KMS-11 (cell line): ENCODE results near the gene PRKD1.
"Not testable (repeated sequence)": the region's sequence is repeated elsewhere in the genome, so short reads cannot be mapped to it uniquely, and the experiment has no call there.

Experiments
- H2AFZ ChIP-seq: fragments of 200-600 bp; sonication (generic); 2 replicates; pipeline ENCODE4 v1.6.1; 2016; ENCODE audit warnings: antibody characterized with exemption, mixed run types, low read depth
- H3K27ac ChIP-seq: fragments of 200-600 bp; sonication (generic); 2 replicates; pipeline ENCODE4 v1.6.1; 2016; ENCODE audit warnings: mild to moderate bottlenecking, mixed run types
- H3K27me3 ChIP-seq: fragments of 200-600 bp; sonication (generic); 2 replicates; pipeline ENCODE4 v1.6.1; 2017; ENCODE audit warnings: mild to moderate bottlenecking, low read depth, mixed run types, moderate library complexity; ENCODE audit not compliant: insufficient read depth
- H3K36me3 ChIP-seq: fragments of 200-600 bp; sonication (generic); 2 replicates; pipeline ENCODE4 v1.6.1; 2017; ENCODE audit warnings: mild to moderate bottlenecking, mixed run types; ENCODE audit not compliant: insufficient read depth
- H3K4me1 ChIP-seq: fragments of 200-600 bp; sonication (generic); 2 replicates; pipeline ENCODE4 v1.6.1; 2016; ENCODE audit warnings: mild to moderate bottlenecking, low read depth, mixed run types; ENCODE audit not compliant: poor library complexity, severe bottlenecking
- H3K4me2 ChIP-seq: fragments of 200-600 bp; sonication (generic); 2 replicates; pipeline ENCODE4 v1.7.0; 2016; ENCODE audit warnings: mild to moderate bottlenecking, mixed run types
- H3K4me3 ChIP-seq: fragments of 200-600 bp; sonication (generic); IDR thresholded peaks from 2 replicates; pipeline ENCODE4 v1.6.1; 2017; ENCODE audit warnings: low read depth, low read length, mixed read lengths; ENCODE audit not compliant: insufficient read depth
- H3K79me2 ChIP-seq: fragments of 200-600 bp; sonication (generic); 2 replicates; pipeline ENCODE4 v1.6.1; 2016; ENCODE audit warnings: low read depth, mixed run types; ENCODE audit not compliant: insufficient read depth
- H3K9ac ChIP-seq: fragments of 200-600 bp; sonication (generic); 2 replicates; pipeline ENCODE4 v1.6.1; 2016; ENCODE audit warnings: mild to moderate bottlenecking, mixed run types
- H4K20me1 ChIP-seq: fragments of 200-600 bp; sonication (generic); 2 replicates; pipeline ENCODE4 v1.6.1; 2016; ENCODE audit warnings: mild to moderate bottlenecking, mixed run types; ENCODE audit not compliant: insufficient read depth
- TF ChIP-seq, protein P1 (sequence below): fragments of 200-600 bp; sonication (generic); conservative IDR thresholded peaks from 2 replicates; pipeline ENCODE4 v1.6.1; 2017; ENCODE audit warnings: low read depth, mild to moderate bottlenecking, antibody characterized with exemption, low read length, moderate library complexity, mixed read lengths

PRKD1 gene

DNA sequence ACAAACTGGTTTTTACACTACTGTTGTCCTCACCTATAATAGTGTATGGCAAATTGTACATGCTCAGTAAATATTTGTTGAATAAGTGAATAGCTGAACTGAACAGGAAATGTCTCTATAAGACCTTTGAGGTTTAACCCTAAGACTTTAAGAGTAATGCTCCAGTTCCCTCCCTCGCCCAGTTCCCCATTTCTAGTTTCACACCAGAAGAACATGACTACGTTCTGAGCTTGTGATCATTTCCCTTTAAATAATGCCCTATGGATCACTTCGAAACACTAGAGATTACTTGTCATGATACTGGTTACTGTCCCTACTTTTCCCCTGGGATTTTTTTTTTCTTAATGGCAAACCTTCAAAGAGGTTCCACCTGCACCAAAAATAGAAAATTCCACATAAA is 69.3 kb downstream of the PRKD1 start:
- H3K4me2 ChIP-seq, result no peak overlapping the region; the same call in 1 of the 2 replicates

DNA sequence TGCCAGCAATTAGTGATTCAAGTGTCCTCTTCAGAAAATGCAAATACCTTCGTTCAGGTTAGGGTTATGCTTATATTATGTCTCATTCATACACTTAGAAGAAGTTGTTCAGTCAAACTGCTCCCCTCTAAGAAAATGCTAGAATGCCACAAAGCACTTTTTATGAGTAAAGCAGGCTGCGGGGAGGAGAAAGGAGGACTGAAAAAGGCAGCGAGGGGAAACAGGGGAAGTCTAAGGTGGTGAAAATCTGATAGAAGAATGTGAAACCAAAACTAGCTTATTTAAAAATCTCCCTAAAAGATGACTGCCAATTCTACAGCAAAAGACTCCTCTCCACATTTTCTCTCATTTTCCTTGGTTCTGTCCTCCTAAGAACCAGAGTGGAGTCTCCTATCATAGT is 70.1 kb downstream of the PRKD1 start:
- Histone ChIP-seq H2AFZ (no peak overlapping the region), H3K4me3 (no peak overlapping the region), H3K27me3 (no peaks in the 10 kb centered on the region), H3K27ac (no peak overlapping the region), H3K79me2 (no peaks in the 10 kb centered on the region), H3K9ac (no peak overlapping the region), H3K36me3 (no peaks in the 10 kb centered on the region), H3K4me1 (peaks cover 14% of the 10 kb centered on the region), H3K4me2 (peak overlapping the region; percentile 33; the same call in 1 of the 2 replicates), H4K20me1 (no peaks in the 10 kb centered on the region)
- TF ChIP-seq, protein P1, sequence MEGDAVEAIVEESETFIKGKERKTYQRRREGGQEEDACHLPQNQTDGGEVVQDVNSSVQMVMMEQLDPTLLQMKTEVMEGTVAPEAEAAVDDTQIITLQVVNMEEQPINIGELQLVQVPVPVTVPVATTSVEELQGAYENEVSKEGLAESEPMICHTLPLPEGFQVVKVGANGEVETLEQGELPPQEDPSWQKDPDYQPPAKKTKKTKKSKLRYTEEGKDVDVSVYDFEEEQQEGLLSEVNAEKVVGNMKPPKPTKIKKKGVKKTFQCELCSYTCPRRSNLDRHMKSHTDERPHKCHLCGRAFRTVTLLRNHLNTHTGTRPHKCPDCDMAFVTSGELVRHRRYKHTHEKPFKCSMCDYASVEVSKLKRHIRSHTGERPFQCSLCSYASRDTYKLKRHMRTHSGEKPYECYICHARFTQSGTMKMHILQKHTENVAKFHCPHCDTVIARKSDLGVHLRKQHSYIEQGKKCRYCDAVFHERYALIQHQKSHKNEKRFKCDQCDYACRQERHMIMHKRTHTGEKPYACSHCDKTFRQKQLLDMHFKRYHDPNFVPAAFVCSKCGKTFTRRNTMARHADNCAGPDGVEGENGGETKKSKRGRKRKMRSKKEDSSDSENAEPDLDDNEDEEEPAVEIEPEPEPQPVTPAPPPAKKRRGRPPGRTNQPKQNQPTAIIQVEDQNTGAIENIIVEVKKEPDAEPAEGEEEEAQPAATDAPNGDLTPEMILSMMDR, result no peak

More for the DNA sequence above, 69.3 kb downstream of the PRKD1 start:
- H3K9ac ChIP-seq, result no peak overlapping the region
- H4K20me1 ChIP-seq, result no peaks in the 10 kb centered on the region
- no peaks in the 10 kb centered on the region for H3K36me3 ChIP-seq
- H3K27ac ChIP-seq, result no peak overlapping the region
- no peak overlapping the region for H3K4me3 ChIP-seq
- H3K4me1 ChIP-seq, result peaks cover 14% of the 10 kb centered on the region
- H2AFZ ChIP-seq, result no peak overlapping the region
- TF ChIP-seq, protein P1, result no peak
- H3K27me3 ChIP-seq, result no peaks in the 10 kb centered on the region
- no peaks in the 10 kb centered on the region for H3K79me2 ChIP-seq

DNA sequence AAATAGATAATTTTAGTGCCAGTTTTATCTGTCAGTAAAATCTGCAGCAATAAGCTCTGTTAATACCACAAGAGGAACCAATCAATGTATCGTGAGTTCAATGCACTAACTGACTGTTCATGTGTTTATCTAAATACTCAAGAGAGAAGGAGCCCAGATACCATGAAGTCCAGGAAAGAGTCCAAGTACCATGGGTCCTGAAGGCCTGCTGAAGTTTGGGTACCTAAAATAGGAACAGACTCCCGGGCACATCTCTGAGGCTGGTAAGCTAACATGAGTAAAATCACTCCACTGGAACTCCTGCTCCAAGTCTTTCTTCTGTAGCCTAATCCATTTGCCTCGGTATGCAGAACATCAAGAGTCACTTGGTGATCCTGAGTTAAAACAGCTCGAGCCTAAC is 71.1 kb downstream of the PRKD1 start:
- H3K27me3 ChIP-seq, result no peaks in the 10 kb centered on the region
- H3K79me2 ChIP-seq, result no peaks in the 10 kb centered on the region
- no peak overlapping the region for H3K4me2 ChIP-seq
- H2AFZ ChIP-seq, result no peak overlapping the region
- H4K20me1 ChIP-seq, result no peaks in the 10 kb centered on the region
- peaks cover 14% of the 10 kb centered on the region for H3K4me1 ChIP-seq
- TF ChIP-seq, protein P1, result no peak
- no peaks in the 10 kb centered on the region for H3K36me3 ChIP-seq
- no peak overlapping the region for H3K9ac ChIP-seq
- no peak overlapping the region for H3K27ac ChIP-seq
- H3K4me3 ChIP-seq, result no peak overlapping the region

DNA sequence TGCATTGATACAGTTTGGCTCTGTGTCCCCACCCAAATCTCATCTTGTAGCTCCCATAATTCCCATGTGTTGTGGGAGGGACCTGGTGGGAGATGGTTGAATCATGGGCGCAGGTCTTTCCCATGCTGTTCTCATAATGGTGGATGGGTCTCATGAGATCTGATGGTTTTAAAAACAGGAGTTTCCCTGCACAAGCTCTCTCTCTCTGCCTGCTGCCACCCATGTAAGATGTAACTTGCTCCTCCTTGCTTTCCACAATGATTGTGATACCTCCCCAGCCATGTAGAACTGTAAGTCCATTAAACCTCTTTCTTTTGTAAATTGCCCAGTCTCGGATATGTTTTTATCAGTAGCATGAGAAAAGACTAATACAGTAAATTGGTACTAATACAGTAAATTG is 74.0 kb downstream of the PRKD1 start:
- H3K4me2 ChIP-seq, H3K4me3 ChIP-seq, H3K27me3 ChIP-seq, H3K27ac ChIP-seq, H4K20me1 ChIP-seq, H3K36me3 ChIP-seq, H2AFZ ChIP-seq, H3K9ac ChIP-seq, H3K79me2 ChIP-seq: not testable (repeated sequence)
- H3K4me1 ChIP-seq, result peaks cover 14% of the 10 kb centered on the region

DNA sequence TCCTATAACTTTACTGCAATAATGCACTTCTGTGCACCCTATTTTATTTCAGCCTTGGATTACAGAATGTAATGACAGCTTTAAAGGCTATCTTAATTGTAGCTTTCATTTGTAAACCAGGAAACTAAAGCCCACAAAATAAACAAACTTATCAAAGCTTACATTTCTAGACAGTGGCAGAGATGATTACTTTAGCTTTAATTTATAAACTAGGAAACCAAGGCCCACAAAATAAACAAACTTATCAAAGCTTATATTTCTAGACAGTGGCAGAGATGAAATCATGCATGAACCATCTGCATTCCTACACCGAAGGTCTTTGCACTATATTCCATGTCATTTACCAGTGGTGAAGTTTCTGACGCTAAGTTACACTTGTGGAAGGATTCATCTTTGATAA is 74.4 kb downstream of the PRKD1 start:
- H4K20me1 ChIP-seq, result no peaks in the 10 kb centered on the region
- H2AFZ ChIP-seq, result no peak overlapping the region
- H3K36me3 ChIP-seq, result no peaks in the 10 kb centered on the region
- no peak overlapping the region for H3K9ac ChIP-seq
- TF ChIP-seq, protein P1, result no peak
- peaks cover 14% of the 10 kb centered on the region for H3K4me1 ChIP-seq
- no peak overlapping the region for H3K4me3 ChIP-seq
- H3K4me2 ChIP-seq, result no peak overlapping the region
- no peaks in the 10 kb centered on the region for H3K27me3 ChIP-seq
- H3K79me2 ChIP-seq, result no peaks in the 10 kb centered on the region
- no peak overlapping the region for H3K27ac ChIP-seq
